Activated CD4-positive, alpha-beta T cell treated with anti-CD3 and anti-CD28 coated beads for 24 hours (primary cell): ENCODE measurements around the gene HOXB9.

Experiments used
- DNase-seq, 2 donors: peaks; one replicate each; pipeline ENCODE4 v3.0.0-alpha.2; 2020; ENCODE audit warnings: low read depth in 2 of 2

Gene HOXB9

DNA sequence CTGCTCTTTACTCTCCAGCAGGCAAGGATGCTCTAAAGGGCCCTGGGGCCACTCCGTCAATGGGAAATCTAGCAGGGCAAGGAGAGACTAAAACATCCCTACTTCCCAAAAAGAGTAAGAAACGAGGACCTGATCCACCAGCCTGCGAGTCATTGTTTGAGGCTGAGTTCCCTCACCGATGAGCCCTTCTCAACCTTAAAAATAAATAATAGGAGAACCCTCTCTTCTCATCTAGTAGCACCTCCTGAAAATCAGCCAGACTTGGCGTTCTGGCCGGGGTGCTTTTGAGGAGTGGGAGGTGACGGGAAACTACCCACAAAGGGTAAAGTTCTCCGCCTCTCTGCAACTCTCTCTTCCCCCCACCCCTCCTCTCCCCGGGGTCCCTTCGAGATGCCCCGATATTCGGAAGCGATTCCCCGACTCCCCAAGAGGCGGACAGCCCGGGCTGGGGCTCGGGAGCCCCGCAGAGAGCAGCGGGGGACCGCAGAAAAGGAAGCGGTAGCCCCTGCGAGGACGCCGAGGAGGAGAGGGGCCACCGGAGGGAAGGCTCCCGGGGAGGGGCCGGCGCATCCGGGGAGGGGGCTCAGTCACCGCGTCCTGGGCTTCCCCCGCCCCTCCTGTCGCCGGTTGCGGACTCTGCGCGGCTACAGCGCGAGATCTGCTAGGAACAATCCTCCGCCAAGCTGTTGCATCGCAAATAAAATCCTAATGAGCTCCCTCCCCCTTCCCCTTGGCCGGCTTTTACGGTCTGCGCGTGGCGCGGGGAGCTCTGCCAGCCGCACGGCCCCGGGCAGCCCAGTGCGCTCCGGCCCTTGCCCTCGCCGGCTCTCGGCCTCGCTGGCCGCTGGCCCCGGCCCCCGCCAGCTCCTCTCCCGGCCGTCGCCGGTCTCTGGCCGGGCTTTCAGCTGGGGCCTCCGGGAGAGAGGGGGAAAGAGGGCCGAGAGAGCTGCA lies 1.3 kb downstream of the HOXB9 start:
- DNase-seq: no peak

GRCh38 chr17:48624118-48624517 lies 2.0 kb downstream of the HOXB9 start:
- DNase-seq: no peak

DNA sequence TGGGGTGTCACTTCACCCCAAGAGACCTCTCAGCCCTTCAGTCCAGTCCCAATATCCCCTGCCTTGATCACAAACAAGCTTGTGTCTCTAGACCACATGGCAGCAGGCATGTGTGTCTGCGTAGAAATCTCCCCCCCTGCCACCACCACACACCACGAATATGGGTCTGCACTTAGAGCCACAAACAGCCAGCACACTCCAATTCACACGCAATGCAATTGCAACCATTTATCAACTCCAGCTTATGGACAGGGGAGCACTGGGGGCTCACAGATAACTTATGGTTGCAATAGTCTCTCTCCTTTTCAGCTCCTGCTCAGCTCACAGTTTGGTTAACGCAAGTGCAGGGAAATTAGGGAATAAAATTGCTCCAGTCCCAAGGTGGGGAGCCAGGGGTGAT lies 2.6 kb downstream of the HOXB9 start:
- no peak for DNase-seq

DNA sequence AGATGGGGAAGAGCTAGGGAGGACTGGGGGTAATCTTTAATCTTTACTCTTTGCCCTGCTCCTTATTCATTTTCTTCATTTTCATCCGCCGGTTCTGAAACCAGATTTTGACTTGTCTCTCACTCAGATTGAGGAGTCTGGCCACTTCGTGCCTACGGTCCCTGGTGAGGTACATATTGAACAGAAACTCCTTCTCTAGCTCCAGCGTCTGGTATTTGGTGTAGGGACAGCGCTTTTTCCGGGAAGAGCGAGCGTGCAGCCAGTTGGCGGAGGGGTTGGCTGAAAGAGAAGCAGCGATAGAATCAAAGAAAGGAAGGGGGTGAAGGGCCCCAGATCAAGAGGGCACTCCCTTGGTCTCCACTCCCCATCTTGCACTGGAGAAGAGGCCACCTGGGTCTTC lies 3.3 kb downstream of the HOXB9 start:
- no peak for DNase-seq

GRCh38 chr17:48621410-48622392 lies 4.5 kb downstream of the HOXB9 start:
- DNase-seq: no peak

GRCh38 chr17:48620461-48621139 lies 5.6 kb downstream of the HOXB9 start:
- no peak for DNase-seq

GRCh38 chr17:48619826-48620449 lies 6.2 kb downstream of the HOXB9 start:
- DNase-seq: no peak

- DNase-seq: peak; percentile 76 to 80
Measured at GRCh38 chr17:48618256-48618896, 7.8 kb downstream of the HOXB9 start.

DNA sequence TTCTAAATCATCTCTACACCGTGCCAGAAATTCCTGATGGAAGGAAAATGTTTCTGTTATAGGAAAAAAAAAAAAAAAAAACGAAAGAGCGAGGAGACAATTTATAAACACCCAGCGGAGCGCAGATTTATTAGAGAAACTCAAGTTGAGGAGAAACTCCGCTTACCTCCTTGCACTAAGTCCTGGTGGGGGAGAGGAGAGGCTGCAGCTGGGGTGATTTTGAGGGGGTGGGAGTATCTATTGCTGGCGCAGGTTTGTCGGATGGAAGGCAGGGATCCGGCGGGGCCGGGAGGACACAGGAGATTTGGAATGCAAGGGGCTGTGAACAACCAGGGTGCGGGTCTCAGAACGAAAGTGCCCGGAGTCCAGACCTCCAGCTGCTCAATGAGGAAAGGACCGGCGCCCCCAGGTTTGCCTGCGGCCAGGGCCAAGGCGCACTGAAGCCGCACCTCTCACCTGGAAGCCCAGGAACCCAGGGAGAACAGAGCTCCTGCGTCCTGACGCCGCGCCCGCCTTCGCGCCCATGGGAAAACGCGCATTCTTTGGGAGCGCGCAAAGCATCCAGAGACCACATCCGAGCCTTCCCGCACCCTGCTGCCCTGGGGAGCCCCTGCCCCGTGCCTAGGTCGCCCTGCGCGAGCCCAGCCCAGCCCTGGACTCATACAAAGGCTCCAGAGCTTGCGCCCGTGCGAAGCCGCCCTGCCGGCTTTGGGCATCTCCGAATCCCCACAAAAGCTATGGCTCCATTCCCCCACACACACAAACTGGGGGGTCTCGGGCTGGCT lies 8.5 kb downstream of the HOXB9 start:
- DNase-seq: no peak

GRCh38 chr17:48616717-48617470 lies 9.3 kb downstream of the HOXB9 start:
- no peak for DNase-seq

GRCh38 chr17:48615963-48616716 lies 10.0 kb downstream of the HOXB9 start:
- DNase-seq: no peak

DNA sequence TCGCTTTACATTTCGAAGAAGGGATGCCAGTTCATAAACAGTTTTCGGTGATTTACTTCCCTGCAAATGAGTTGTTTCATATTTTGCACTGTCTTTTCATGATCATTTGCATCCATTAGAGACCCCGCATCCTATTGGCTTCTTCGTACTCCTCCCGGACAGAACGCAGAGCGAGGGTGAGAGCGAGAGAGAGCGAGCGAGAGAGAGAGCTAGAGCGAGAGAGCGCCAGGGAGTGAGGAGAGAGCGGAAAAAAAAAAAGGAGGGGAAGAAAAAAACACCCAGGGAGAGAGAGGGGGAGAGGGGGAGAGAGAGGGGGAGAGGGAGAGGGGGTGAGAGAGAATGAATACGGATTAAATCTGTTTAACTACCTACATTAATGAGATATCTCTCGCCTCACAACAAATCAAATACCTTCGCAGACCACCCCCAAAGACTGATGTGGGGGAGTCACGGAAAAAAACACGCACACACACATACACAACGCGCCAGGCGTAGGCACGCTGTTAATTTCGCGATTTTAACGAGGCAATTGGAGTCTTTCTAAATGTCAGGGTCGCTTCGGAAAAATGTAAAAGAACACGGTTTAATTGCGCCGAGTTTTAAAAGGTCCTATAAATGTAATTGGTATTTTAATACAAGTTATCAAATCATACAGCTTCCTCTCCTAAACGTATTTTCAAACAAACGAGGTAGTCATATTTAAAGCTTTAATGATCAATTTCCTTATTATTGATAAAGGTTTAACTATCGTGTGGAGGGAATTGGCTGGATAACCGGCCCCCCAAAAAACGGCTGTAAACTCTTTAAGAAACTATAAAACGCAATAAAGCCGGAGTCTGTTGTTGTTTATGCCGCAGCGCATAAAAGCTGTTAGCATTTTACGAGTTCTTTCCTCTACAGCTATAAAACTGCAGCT lies 10.9 kb downstream of the HOXB9 start, which contains the start of gene HOXB8:
TSS of gene HOXB8 (minus strand) at position 246 of the 916 bp plus-strand sequence. CDS start 588 bp downstream, outside the sequence.
- DNase-seq: no peak

DNA sequence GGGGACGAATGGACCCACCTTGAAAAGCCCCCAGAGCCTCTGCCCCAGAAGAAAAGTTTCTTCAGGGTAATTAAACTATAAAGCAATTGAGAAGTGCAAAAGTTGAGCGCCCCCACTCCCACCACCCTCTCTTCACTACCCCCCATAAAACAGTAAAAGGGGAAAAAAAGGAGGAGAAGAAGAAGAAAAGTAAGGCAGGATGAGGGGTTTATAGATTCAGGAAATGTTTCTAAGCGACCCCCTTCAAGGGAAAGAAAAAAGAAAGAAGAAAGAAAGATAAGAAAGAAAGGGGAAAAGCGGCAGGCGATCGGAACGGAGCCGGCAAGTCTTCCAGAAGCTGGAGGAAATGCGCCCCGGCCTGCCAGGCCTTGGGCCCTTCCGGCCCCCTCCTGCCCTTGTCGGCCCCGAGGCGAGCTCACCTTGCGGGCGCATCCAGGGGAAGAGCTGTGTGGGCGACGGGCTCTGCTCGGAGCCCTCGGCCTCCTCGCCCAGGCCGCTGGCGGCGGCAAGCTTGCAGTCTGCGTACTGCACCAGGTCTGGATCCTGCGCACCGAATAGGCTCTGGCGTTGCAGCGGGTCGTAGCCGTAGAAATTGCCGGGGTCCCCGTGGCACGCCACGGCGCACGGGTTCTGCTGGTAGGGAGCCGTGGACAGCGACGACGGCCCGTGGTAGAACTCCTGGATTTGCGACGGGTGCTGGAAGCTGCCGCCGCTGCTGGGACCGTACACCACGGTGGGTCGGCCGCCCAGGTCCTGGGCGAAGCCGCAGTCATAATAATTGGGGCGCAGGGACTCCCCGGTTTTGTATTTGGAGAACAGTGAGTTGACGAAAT lies 12.1 kb downstream of the HOXB9 start:
- no peak for DNase-seq

DNA sequence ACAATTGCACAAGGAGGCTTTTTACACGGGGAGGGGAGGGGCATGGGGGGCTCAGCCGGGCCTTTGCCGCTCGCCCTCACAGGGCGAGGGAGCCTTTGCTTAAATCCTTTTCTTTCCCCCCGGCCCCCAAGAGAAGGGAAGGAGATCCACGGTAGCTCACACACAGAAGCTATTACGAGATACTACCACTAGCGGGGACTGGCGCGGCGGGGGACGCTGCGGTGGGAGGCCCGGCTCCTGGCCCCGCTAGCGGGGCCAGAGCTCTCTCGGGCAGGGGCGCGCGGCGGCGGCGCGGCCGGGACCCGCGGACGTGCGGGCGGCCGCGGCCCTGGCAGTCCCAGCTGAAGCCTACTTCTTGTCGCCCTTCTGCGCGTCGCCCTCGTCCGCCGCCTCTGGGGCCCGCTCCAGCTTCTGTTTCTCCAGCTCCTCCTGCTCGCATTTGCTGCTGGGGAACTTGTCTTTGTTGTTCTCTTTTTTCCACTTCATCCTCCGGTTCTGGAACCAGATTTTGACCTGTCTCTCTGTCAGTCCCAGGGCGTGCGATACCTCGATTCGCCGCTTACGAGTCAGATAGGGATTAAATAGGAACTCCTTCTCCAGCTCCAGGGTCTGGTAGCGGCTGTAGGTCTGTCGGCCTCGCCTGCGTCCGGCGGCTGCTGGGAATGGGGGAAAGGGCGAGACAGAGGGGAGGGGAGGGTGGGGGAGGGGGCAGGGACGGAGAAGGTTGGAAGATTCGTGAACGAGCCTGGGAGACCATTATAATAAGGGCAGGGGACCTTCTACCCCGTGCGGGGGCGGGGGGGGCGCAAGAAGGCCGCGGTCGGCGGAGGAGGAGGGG lies 13.1 kb downstream of the HOXB9 start:
- DNase-seq: no peak

- no peak for DNase-seq
Measured at GRCh38 chr17:48612456-48612853, 13.7 kb downstream of the HOXB9 start.
